Peyer's patch (tissue), 4 donors: ENCODE measurements around the gene CACNA1B. TPM values are rescaled to one million over a fixed set of nuclear protein-coding genes. Genes with fewer than 3 reads are reported as not detected.
A peak's percentile ranks its signal among the peaks of the same experiment; 100 is the strongest.

ENCODE experiments used
- DNase-seq, 3 donors: peaks; one replicate each; pipeline ENCODE4 v3.0.0-alpha.2; 2017 to 2019
- H3K27ac ChIP-seq, 4 donors: fragments of 200-600 bp; sonication (generic); one replicate each; pipeline ENCODE4 v1.5.1; 2016 to 2019
- H3K27me3 ChIP-seq, 2 donors: fragments of 200-600 bp; sonication (generic); one replicate each; pipeline ENCODE4 v1.5.1; 2019
- H3K36me3 ChIP-seq, 3 donors: fragments of 200-600 bp; sonication (generic); one replicate each; pipeline ENCODE4 v1.5.1; 2016 to 2019
- H3K4me1 ChIP-seq, 4 donors: fragments of 200-600 bp; sonication (generic); one replicate each; pipeline ENCODE4 v1.5.1; 2016 to 2019
- H3K4me3 ChIP-seq, 4 donors: fragments of 200-600 bp; sonication (generic); 1 replicate in 3 of 4; 2 replicates in 1 of 4; pipeline ENCODE4 v1.5.1; 2016 to 2019; ENCODE audit warnings: mild to moderate bottlenecking in 1 of 4
- H3K9me3 ChIP-seq, 4 donors: fragments of 200-600 bp; sonication (generic); one replicate each; pipeline ENCODE4 v1.5.1; 2016 to 2019; ENCODE audit warnings: mild to moderate bottlenecking in 1 of 4
- CTCF ChIP-seq, 6 experiments: fragments of 450-650 bp in 4 of 6; fragments of 200-600 bp in 2 of 6; sonication (generic) in 1 of 6; IDR thresholded peaks; one replicate each; pipeline ENCODE4 v1.5.1; 2017 to 2019; ENCODE audit warnings: antibody characterized with exemption in 6 of 6, mild to moderate bottlenecking in 3 of 6, moderate library complexity in 1 of 6
- POLR2A ChIP-seq, 2 donors: fragments of 450-650 bp; IDR thresholded peaks; one replicate each; pipeline ENCODE4 v1.5.1; 2017; ENCODE audit warnings: antibody characterized with exemption in 2 of 2, mild to moderate bottlenecking in 2 of 2, moderate library complexity in 2 of 2
- total RNA-seq, 4 donors: library from RNA; depleted of rRNA; stranded (reverse); fragments of >200 nt; gene quantifications; one replicate each; pipeline ENCODE4 v1.1.0, GENCODE V29; 2016

The CACNA1B gene
- total RNA-seq, 4 donors from 2014 or later: 0.13 to 0.83 (median 0.38) TPM; not detected in 1

GRCh38 chr9:137837345-137838278 lies 40.0 kb upstream of the CACNA1B start:
- peak in 1 of 3 donors; percentile 41 for DNase-seq
- H3K27ac ChIP-seq: no peak overlapping the region
- H3K27me3 ChIP-seq: no peaks in the 10 kb centered on the region
- no peak for TF ChIP-seq POLR2A (IDR thresholded peaks at IDR 0.05)
- TF ChIP-seq CTCF (IDR thresholded peaks at IDR 0.05): no peak
- peaks cover 0 to 48% (median 0%) of the 10 kb centered on the region in 3 donors for H3K36me3 ChIP-seq
- H3K4me3 ChIP-seq: no peak overlapping the region
- no peaks in the 10 kb centered on the region for H3K4me1 ChIP-seq
- no peaks in the 10 kb centered on the region for H3K9me3 ChIP-seq

- no peak for TF ChIP-seq POLR2A (IDR thresholded peaks at IDR 0.05)
- TF ChIP-seq CTCF (IDR thresholded peaks at IDR 0.05): no peak
- Histone ChIP-seq H3K9me3 (no peaks in the 10 kb centered on the region), H3K27ac (no peak overlapping the region), H3K27me3 (no peaks in the 10 kb centered on the region), H3K4me3 (no peak overlapping the region), H3K4me1 (no peaks in the 10 kb centered on the region), H3K36me3 (peaks cover 0 to 38% (median 0%) of the 10 kb centered on the region in 3 donors)
- no peak for DNase-seq
Measured at GRCh38 chr9:137838576-137838975, 39.0 kb upstream of the CACNA1B start.

- Histone ChIP-seq H3K9me3 (no peaks in the 10 kb centered on the region), H3K4me3 (no peak overlapping the region), H3K4me1 (no peaks in the 10 kb centered on the region), H3K36me3 (no peaks in the 10 kb centered on the region), H3K27me3 (no peaks in the 10 kb centered on the region), H3K27ac (no peak overlapping the region)
- DNase-seq: no peak
- TF ChIP-seq POLR2A (IDR thresholded peaks at IDR 0.05): no peak
- no peak for TF ChIP-seq CTCF (IDR thresholded peaks at IDR 0.05)
Measured at GRCh38 chr9:137843355-137843754, 34.2 kb upstream of the CACNA1B start.

- no peak for TF ChIP-seq CTCF (IDR thresholded peaks at IDR 0.05)
- TF ChIP-seq POLR2A (IDR thresholded peaks at IDR 0.05): no peak
- H3K27me3 ChIP-seq: no peaks in the 10 kb centered on the region
- H3K4me3 ChIP-seq: no peak overlapping the region
- H3K36me3 ChIP-seq: no peaks in the 10 kb centered on the region
- H3K27ac ChIP-seq: no peak overlapping the region
- no peaks in the 10 kb centered on the region for H3K4me1 ChIP-seq
- DNase-seq: no peak
- peaks cover 0 to 10% (median 2%) of the 10 kb centered on the region in 4 donors for H3K9me3 ChIP-seq
Measured at GRCh38 chr9:137851516-137852267, 25.9 kb upstream of the CACNA1B start.

DNA sequence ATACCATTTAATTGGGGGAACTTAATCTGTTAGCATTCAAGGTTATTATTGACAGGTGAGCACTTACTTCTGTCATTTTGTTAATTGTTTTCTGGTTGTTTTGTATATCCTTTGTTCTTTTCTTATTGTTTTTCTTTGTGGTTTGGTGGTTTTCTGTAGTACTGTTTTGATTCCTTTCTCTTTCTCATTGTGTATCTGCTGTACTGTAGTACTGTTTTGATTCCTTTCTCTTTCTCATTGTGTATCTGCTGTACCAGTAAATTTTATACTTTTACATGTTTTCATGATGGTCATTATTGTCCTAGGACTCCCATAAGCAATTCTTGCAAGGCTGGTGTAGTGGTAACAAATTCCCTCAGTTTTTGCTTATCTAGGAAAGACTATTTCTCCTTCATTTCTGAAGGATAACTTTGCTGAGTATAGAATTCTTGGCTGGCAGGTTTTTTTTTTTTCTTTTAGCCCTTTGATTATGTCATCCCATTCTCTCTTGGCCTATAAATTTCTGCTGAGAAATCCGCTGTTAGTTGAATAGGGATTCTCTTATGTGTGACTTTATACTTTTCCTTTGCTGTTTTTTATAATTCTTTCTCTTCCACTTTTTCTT lies 24.1 kb upstream of the CACNA1B start:
- H3K27me3 ChIP-seq: no peaks in the 10 kb centered on the region
- H3K27ac ChIP-seq: no peak overlapping the region
- no peak overlapping the region for H3K4me3 ChIP-seq
- no peaks in the 10 kb centered on the region for H3K4me1 ChIP-seq
- H3K9me3 ChIP-seq: peaks cover 0 to 10% (median 2%) of the 10 kb centered on the region in 4 donors
- DNase-seq: no peak
- TF ChIP-seq CTCF (IDR thresholded peaks at IDR 0.05) (no peak), POLR2A (IDR thresholded peaks at IDR 0.05) (no peak)
- no peaks in the 10 kb centered on the region for H3K36me3 ChIP-seq
